ENCODE data around the gene SLC5A12. TPM values are rescaled to one million over a fixed set of nuclear protein-coding genes. Genes with fewer than 3 reads are reported as not detected.

SLC5A12 gene
- total RNA-seq, 1 experiment from 2014 or later = 0.82 TPM

DNA sequence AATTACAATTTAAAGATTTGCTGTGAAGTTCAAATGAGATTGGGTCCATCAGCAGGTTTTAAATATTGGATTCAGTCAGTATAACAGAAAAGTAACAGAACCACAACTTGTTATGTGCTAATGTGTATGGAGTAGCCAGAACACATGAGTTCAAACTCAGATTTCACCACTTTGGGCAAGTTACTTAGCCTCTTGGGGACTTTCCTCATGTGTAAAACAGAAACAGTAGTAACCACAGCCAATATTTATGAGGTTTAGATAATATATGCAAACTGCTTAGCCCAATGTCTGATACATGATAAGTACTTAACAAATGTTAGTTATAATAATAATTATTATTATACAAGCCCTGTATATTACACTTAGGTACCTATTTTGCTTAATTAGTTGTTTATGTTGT is 21.8 kb upstream of the SLC5A12 start:
- Mint-ChIP-seq H3K4me1 (ENCODE audit: low read depth, unreplicated experiment) (no peaks in the 10 kb centered on the region), H3K9me3 (ENCODE audit: unreplicated experiment) (no peaks in the 10 kb centered on the region), H3K4me3 (ENCODE audit: unreplicated experiment) (no peak overlapping the region), H3K36me3 (ENCODE audit: insufficient read depth, unreplicated experiment) (no peaks in the 10 kb centered on the region), H3K27ac (ENCODE audit: unreplicated experiment) (no peak overlapping the region), H3K27me3 (ENCODE audit: insufficient read depth, unreplicated experiment) (no peaks in the 10 kb centered on the region)
- Histone ChIP-seq H3K4me1 (no peaks in the 10 kb centered on the region), H3K36me3 (ENCODE audit: control insufficient read depth, insufficient read depth, low read length) (no peaks in the 10 kb centered on the region), H3K4me3 (ENCODE audit: low read depth, low read length) (no peak overlapping the region), H3K9me3 (no peaks in the 10 kb centered on the region), H3K27me3 (replicated peaks; ENCODE audit: control insufficient read depth, insufficient read depth, low read length) (no peaks in the 10 kb centered on the region)
- no TSS peak for BruUV-seq (replicated peaks)
- ChIA-PET CTCF (no interaction called here), POLR2A (no interaction called here)
- no peak for DNase-seq
- TF ChIP-seq, protein P1, sequence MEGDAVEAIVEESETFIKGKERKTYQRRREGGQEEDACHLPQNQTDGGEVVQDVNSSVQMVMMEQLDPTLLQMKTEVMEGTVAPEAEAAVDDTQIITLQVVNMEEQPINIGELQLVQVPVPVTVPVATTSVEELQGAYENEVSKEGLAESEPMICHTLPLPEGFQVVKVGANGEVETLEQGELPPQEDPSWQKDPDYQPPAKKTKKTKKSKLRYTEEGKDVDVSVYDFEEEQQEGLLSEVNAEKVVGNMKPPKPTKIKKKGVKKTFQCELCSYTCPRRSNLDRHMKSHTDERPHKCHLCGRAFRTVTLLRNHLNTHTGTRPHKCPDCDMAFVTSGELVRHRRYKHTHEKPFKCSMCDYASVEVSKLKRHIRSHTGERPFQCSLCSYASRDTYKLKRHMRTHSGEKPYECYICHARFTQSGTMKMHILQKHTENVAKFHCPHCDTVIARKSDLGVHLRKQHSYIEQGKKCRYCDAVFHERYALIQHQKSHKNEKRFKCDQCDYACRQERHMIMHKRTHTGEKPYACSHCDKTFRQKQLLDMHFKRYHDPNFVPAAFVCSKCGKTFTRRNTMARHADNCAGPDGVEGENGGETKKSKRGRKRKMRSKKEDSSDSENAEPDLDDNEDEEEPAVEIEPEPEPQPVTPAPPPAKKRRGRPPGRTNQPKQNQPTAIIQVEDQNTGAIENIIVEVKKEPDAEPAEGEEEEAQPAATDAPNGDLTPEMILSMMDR (IDR thresholded peaks at IDR 0.05; ENCODE audit: insufficient read depth in 1 of 2, low read depth in 1 of 2, low read length in 1 of 2, severe bottlenecking in 1 of 2, unreplicated experiment in 1 of 2) = no peak
- intact Hi-C loops (cut with micrococcal nuclease; ENCODE audit: unreplicated experiment) = no loop called here

DNA sequence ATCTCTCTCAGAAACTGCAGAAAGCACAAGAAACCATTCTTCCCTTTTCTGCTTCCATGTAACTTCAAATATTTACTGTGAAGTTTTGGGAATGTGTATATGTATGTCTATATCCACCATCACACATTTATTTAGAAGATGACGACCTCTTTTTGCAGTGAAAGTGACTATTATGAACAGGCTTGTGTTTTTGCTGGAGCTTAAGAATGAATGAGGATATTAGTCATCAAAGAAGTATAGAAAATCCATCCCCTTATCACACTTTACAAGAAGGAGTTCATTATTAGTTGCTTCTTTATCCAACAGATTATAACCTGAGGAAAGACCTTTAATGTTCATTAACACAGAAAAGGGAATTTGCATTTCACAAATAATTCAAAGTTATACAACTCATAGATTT is 21.1 kb upstream of the SLC5A12 start:
- H3K36me3 Mint-ChIP-seq (ENCODE audit: insufficient read depth, unreplicated experiment) = no peaks in the 10 kb centered on the region
- TF ChIP-seq, protein P1 (IDR thresholded peaks at IDR 0.05; ENCODE audit: insufficient read depth in 1 of 2, low read depth in 1 of 2, low read length in 1 of 2, severe bottlenecking in 1 of 2, unreplicated experiment in 1 of 2) = no peak
- H3K4me1 Mint-ChIP-seq (ENCODE audit: low read depth, unreplicated experiment) = no peaks in the 10 kb centered on the region
- H3K4me3 Mint-ChIP-seq (ENCODE audit: unreplicated experiment) = no peak overlapping the region
- Histone ChIP-seq H3K9me3 (no peaks in the 10 kb centered on the region), H3K27me3 (replicated peaks; ENCODE audit: control insufficient read depth, insufficient read depth, low read length) (no peaks in the 10 kb centered on the region), H3K4me3 (ENCODE audit: low read depth, low read length) (no peak overlapping the region), H3K4me1 (no peaks in the 10 kb centered on the region), H3K36me3 (ENCODE audit: control insufficient read depth, insufficient read depth, low read length) (no peaks in the 10 kb centered on the region)
- H3K27me3 Mint-ChIP-seq (ENCODE audit: insufficient read depth, unreplicated experiment) = no peaks in the 10 kb centered on the region
- no peak overlapping the region for H3K27ac Mint-ChIP-seq (ENCODE audit: unreplicated experiment)
- no peak for DNase-seq
- CTCF ChIA-PET = no interaction called here
- BruUV-seq (replicated peaks) = no TSS peak
- POLR2A ChIA-PET = no interaction called here
- intact Hi-C loops (cut with micrococcal nuclease; ENCODE audit: unreplicated experiment) = no loop called here
- no peaks in the 10 kb centered on the region for H3K9me3 Mint-ChIP-seq (ENCODE audit: unreplicated experiment)

DNA sequence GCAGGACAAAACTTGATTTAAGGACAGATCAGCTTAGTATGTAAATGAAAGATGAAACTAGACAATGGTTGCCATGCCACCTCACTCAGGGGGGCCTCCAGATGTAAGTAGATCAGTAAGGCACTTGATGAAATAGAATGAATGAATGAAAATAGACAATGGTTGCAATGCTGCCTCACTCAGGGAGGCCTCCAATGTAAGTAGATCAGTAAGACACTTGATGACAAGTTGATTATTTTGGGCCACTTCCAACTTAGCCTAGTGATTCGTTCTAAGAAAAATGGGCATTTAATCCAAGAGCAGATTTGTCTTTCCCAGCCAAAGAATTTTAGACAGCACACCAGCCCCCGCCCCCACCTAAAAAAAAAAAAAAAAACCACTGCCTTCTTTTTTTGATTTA is 19.2 kb upstream of the SLC5A12 start:
- CTCF ChIA-PET = no interaction called here
- no peaks in the 10 kb centered on the region for H3K27me3 Mint-ChIP-seq (ENCODE audit: insufficient read depth, unreplicated experiment)
- no TSS peak for BruUV-seq (replicated peaks)
- TF ChIP-seq, protein P1 (IDR thresholded peaks at IDR 0.05; ENCODE audit: insufficient read depth in 1 of 2, low read depth in 1 of 2, low read length in 1 of 2, severe bottlenecking in 1 of 2, unreplicated experiment in 1 of 2) = no peak
- H3K27me3 ChIP-seq (replicated peaks; ENCODE audit: control insufficient read depth, insufficient read depth, low read length) = no peaks in the 10 kb centered on the region
- no peaks in the 10 kb centered on the region for H3K9me3 Mint-ChIP-seq (ENCODE audit: unreplicated experiment)
- DNase-seq = no peak
- no peaks in the 10 kb centered on the region for H3K36me3 ChIP-seq (ENCODE audit: control insufficient read depth, insufficient read depth, low read length)
- H3K4me3 Mint-ChIP-seq (ENCODE audit: unreplicated experiment) = no peak overlapping the region
- no peaks in the 10 kb centered on the region for H3K36me3 Mint-ChIP-seq (ENCODE audit: insufficient read depth, unreplicated experiment)
- H3K9me3 ChIP-seq = no peaks in the 10 kb centered on the region
- POLR2A ChIA-PET = no interaction called here
- H3K27ac Mint-ChIP-seq (ENCODE audit: unreplicated experiment) = no peak overlapping the region
- no peaks in the 10 kb centered on the region for H3K4me1 Mint-ChIP-seq (ENCODE audit: low read depth, unreplicated experiment)
- H3K4me1 ChIP-seq = no peaks in the 10 kb centered on the region
- intact Hi-C loops (cut with micrococcal nuclease; ENCODE audit: unreplicated experiment) = no loop called here
- H3K4me3 ChIP-seq (ENCODE audit: low read depth, low read length) = no peak overlapping the region
